IMR-90 (cell line): ENCODE measurements around the gene DOK3. TPM values are rescaled to one million over a fixed set of nuclear protein-coding genes. Genes with fewer than 3 reads are reported as not detected.

Source experiments
- ATAC-seq: fragments of 200-7000 bp; cut with Tn5 transposase; 2 replicates; pipeline ENCODE4 v1.9.1; 2020; ENCODE audit warnings: low read depth, mild to moderate bottlenecking, moderate library complexity
- BruUV-seq: library from RNA; stranded (reverse); fragments of 400-500 nt; replicated peaks from 2 replicates; lab custom pipeline; 2021; lab: Mats Ljungman, UMichigan
- CTCF ChIA-PET: fragments of 300-600 bp; formaldehyde crosslinking; extraction: SDS; loops from one replicate; lab custom pipeline; 2021; ENCODE audit warnings: antibody characterized with exemption; lab: Yijun Ruan, JAX
- POLR2A ChIA-PET: fragments of 300-600 bp; sonication (Branson Sonifier 250); formaldehyde crosslinking; loops from one replicate; lab custom pipeline; 2022; ENCODE audit warnings: antibody characterized with exemption; ENCODE audit not compliant: unreplicated experiment; lab: Charles Lee
- DNase-seq: peaks from one replicate; pipeline ENCODE4 v3.0.0; 2013
- H2AFZ ChIP-seq: replicated peaks from 2 replicates; pipeline ENCODE3; 2013; ENCODE audit warnings: low read length, mild to moderate bottlenecking; ENCODE audit not compliant: poor library complexity
- H2AK5ac ChIP-seq: 2 replicates; pipeline ENCODE4 v1.6.1; 2013; ENCODE audit warnings: low read depth, low read length, inconsistent platforms
- H2AK9ac ChIP-seq: replicated peaks from 2 replicates; pipeline ENCODE3; 2013; ENCODE audit warnings: mild to moderate bottlenecking, low read depth, low read length, moderate library complexity; ENCODE audit not compliant: poor library complexity
- H2BK120ac ChIP-seq: 2 replicates; pipeline ENCODE4 v1.6.1; 2013; ENCODE audit warnings: low read depth, low read length, inconsistent platforms
- H2BK15ac ChIP-seq: 3 replicates; pipeline ENCODE4 v1.6.1; 2013; ENCODE audit warnings: low read depth, low read length, inconsistent platforms
- H2BK20ac ChIP-seq: 2 replicates; pipeline ENCODE4 v1.6.1; 2013; ENCODE audit warnings: low read depth, mild to moderate bottlenecking, inconsistent platforms, low read length, moderate library complexity
- H2BK5ac ChIP-seq: 2 replicates; pipeline ENCODE4 v1.6.1; 2013; ENCODE audit warnings: mild to moderate bottlenecking, low read depth, low read length, inconsistent platforms; ENCODE audit not compliant: poor library complexity, severe bottlenecking
- H3K14ac ChIP-seq: replicated peaks from 2 replicates; pipeline ENCODE4 v1.6.1; 2013; ENCODE audit warnings: low read depth, low read length, inconsistent platforms
- H3K18ac ChIP-seq: 2 replicates; pipeline ENCODE4 v1.6.1; 2013; ENCODE audit warnings: low read depth, low read length, control low read depth
- H3K23ac ChIP-seq: 2 replicates; pipeline ENCODE4 v1.6.1; 2013; ENCODE audit warnings: low read depth, low read length, inconsistent platforms
- H3K27ac ChIP-seq: 2 replicates; pipeline ENCODE4 v1.5.1; 2013; ENCODE audit warnings: mild to moderate bottlenecking, control low read depth, low read length; ENCODE audit not compliant: insufficient read depth
- H3K27me3 ChIP-seq: 2 replicates; pipeline ENCODE4 v1.6.1; 2013; ENCODE audit warnings: low read length; ENCODE audit not compliant: control insufficient read depth, insufficient read depth
- H3K36me3 ChIP-seq: 2 replicates; pipeline ENCODE4 v1.6.1; 2013; ENCODE audit warnings: low read length, mixed read lengths; ENCODE audit not compliant: control insufficient read depth, insufficient read depth
- H3K4ac ChIP-seq: 2 replicates; pipeline ENCODE4 v1.6.1; 2013; ENCODE audit warnings: low read depth, low read length, inconsistent platforms
- H3K4me1 ChIP-seq: 2 replicates; pipeline ENCODE4 v1.6.1; 2013; ENCODE audit warnings: low read length, mixed read lengths; ENCODE audit not compliant: control insufficient read depth, insufficient read depth
- H3K4me2 ChIP-seq: 2 replicates; pipeline ENCODE4 v1.6.1; 2013; ENCODE audit warnings: low read depth, mild to moderate bottlenecking, control low read depth, low read length, moderate library complexity
- H3K4me3 ChIP-seq: 2 replicates; pipeline ENCODE4 v1.5.1; 2013; ENCODE audit warnings: low read depth, mild to moderate bottlenecking, control low read depth, low read length, moderate library complexity; ENCODE audit not compliant: insufficient read depth
- H3K56ac ChIP-seq: 2 replicates; pipeline ENCODE4 v1.6.1; 2013; ENCODE audit warnings: low read length, inconsistent platforms; ENCODE audit not compliant: insufficient read depth; ENCODE audit errors: extremely low read depth
- H3K79me1 ChIP-seq, 2 experiments: 2 replicates each; pipeline ENCODE4 v1.6.1; 2013; ENCODE audit warnings: low read length in 2 of 2, inconsistent platforms in 1 of 2, low read depth in 1 of 2
- H3K9ac ChIP-seq: 2 replicates; pipeline ENCODE4 v1.6.1; 2013; ENCODE audit warnings: low read depth, low read length, control low read depth
- H3K9me1 ChIP-seq: 2 replicates; pipeline ENCODE4 v1.6.1; 2013; ENCODE audit warnings: low read length, inconsistent platforms; ENCODE audit not compliant: insufficient read depth
- H3K9me3 ChIP-seq: 2 replicates; pipeline ENCODE4 v1.6.1; 2013; ENCODE audit warnings: low read length; ENCODE audit not compliant: control insufficient read depth, insufficient read depth
- H4K20me1 ChIP-seq: 2 replicates; pipeline ENCODE4 v1.6.1; 2013; ENCODE audit warnings: low read length, inconsistent platforms; ENCODE audit not compliant: insufficient read depth
- H4K5ac ChIP-seq: 2 replicates; pipeline ENCODE4 v1.6.1; 2013; ENCODE audit warnings: mild to moderate bottlenecking, low read depth, low read length, control low read depth
- H4K8ac ChIP-seq, 2 experiments: 2 replicates each; pipeline ENCODE4 v1.6.1; 2013; ENCODE audit warnings: low read depth in 2 of 2, low read length in 2 of 2, control low read depth in 1 of 2, inconsistent platforms in 1 of 2
- H4K91ac ChIP-seq: 2 replicates; pipeline ENCODE4 v1.6.1; 2013; ENCODE audit warnings: low read depth, low read length, inconsistent platforms; ENCODE audit not compliant: insufficient read depth
- BHLHE40 ChIP-seq: fragments of 150-350 bp; IDR thresholded peaks from 2 replicates; pipeline ENCODE4 v1.6.1; 2016; ENCODE audit warnings: mild to moderate bottlenecking, low read depth, low read length
- CEBPB ChIP-seq: IDR thresholded peaks from 2 replicates; pipeline ENCODE4 v1.6.1; 2012; ENCODE audit warnings: low read depth, low read length, improper control_type of control experiment
- CHD1 ChIP-seq: IDR thresholded peaks from 2 replicates; pipeline ENCODE4 v1.6.1; 2012; ENCODE audit warnings: low read depth, low read length, improper control_type of control experiment
- CTCF ChIP-seq: conservative IDR thresholded peaks from 2 replicates; pipeline ENCODE4 v1.5.1; 2012; ENCODE audit warnings: mild to moderate bottlenecking, low read depth, low read length, improper control_type of control experiment
- FOS ChIP-seq: fragments of 150-350 bp; IDR thresholded peaks from 2 replicates; pipeline ENCODE4 v1.6.1; 2016; ENCODE audit warnings: low read depth, low read length
- MAFK ChIP-seq: IDR thresholded peaks from 2 replicates; pipeline ENCODE4 v1.6.1; 2012; ENCODE audit warnings: low read depth, low read length, improper control_type of control experiment
- MAZ ChIP-seq: IDR thresholded peaks from 2 replicates; pipeline ENCODE4 v1.6.1; 2012; ENCODE audit warnings: low read depth, mild to moderate bottlenecking, low read length, improper control_type of control experiment, moderate library complexity, borderline replicate concordance
- MXI1 ChIP-seq: IDR thresholded peaks from 2 replicates; pipeline ENCODE4 v1.6.1; 2012; ENCODE audit warnings: low read depth, mild to moderate bottlenecking, low read length, moderate library complexity, borderline replicate concordance
- NFE2L2 ChIP-seq: fragments of 150-350 bp; IDR thresholded peaks from 2 replicates; pipeline ENCODE4 v1.6.1; 2016; ENCODE audit warnings: low read depth, mild to moderate bottlenecking, low read length
- POLR2A ChIP-seq: IDR thresholded peaks from 2 replicates; pipeline ENCODE4 v1.6.1; 2012; ENCODE audit warnings: mild to moderate bottlenecking, low read depth, low read length
- RAD21 ChIP-seq: IDR thresholded peaks from 2 replicates; pipeline ENCODE4 v1.6.1; 2012; ENCODE audit warnings: low read length, improper control_type of control experiment
- RCOR1 ChIP-seq: IDR thresholded peaks from 2 replicates; pipeline ENCODE4 v1.6.1; 2012; ENCODE audit warnings: mild to moderate bottlenecking, low read length, improper control_type of control experiment; ENCODE audit not compliant: insufficient replicate concordance
- RFX5 ChIP-seq: IDR thresholded peaks from 2 replicates; pipeline ENCODE4 v1.8.0; 2012; ENCODE audit warnings: low read depth, mild to moderate bottlenecking, low read length, moderate library complexity
- SMC3 ChIP-seq: fragments of 150-350 bp; IDR thresholded peaks from 2 replicates; pipeline ENCODE4 v1.6.1; 2016; ENCODE audit warnings: low read depth, mild to moderate bottlenecking, antibody characterized with exemption, low read length, moderate library complexity
- WGBS, 2 experiments: methylation state at CpG; one replicate each; pipeline versions ENCODE4 v1.1.5 to v1.1.7; 2013; ENCODE audit warnings: missing lambda C conversion rate in 2 of 2; ENCODE audit not compliant: insufficient read length in 1 of 2; ENCODE audit errors: extremely low coverage in 2 of 2; 5-methylcytosine and 5-hydroxymethylcytosine counted together
- dilution Hi-C: fragments of 300-500 bp; cut with HindIII; formaldehyde crosslinking; loops from one replicate; pipeline ENCODE4 v1.14.3; 2018; ENCODE audit warnings: low sequenced_read_pairs; ENCODE audit not compliant: unreplicated experiment
- in situ Hi-C: fragments of 300-500 bp; cut with MboI; formaldehyde crosslinking; loops from 3 replicates; pipeline ENCODE4 v1.14.3; 2019; ENCODE audit warnings: low sequenced_read_pairs, inconsistent platforms, mixed read lengths
- intact Hi-C: fragments of 100-400 bp; cut with micrococcal nuclease; formaldehyde crosslinking; loops from 2 replicates; pipeline ENCODE4 v1.10.0; 2022
- polyA plus RNA-seq, 3 experiments: library from polyadenylated mRNA; depleted of rRNA; stranded (reverse); fragments of >200 nt; gene quantifications; 2 replicates each; pipeline ENCODE4 v1.2.3, GENCODE V29; 2012; ENCODE audit warnings: low replicate concordance in 1 of 3
- total RNA-seq: library from RNA; depleted of rRNA; stranded (reverse); fragments of >200 nt; gene quantifications from 2 replicates; pipeline ENCODE4 v1.2.3, GENCODE V29; 2012
- TF ChIP-seq, protein P1 (sequence below): fragments of 150-350 bp; IDR thresholded peaks from 2 replicates; pipeline ENCODE4 v1.6.1; 2016; ENCODE audit warnings: low read depth, mild to moderate bottlenecking, low read length, moderate library complexity, borderline replicate concordance

Gene DOK3
- total and polyA plus RNA-seq, 2 of the 4 experiments (the other 2 are of a cell fraction), result 0.54 to 3.9 TPM

- 98% methylated on average over 16 of the region's 28 CpGs; no CpG with 5 or more reads in 1 of the 2 experiments for WGBS, 2 experiments
- Histone ChIP-seq H2BK5ac (no peak overlapping the region), H3K9ac (no peak overlapping the region), H3K9me3 (no peaks in the 10 kb centered on the region), H3K14ac (no peak overlapping the region), H3K36me3 (peaks cover 59% of the 10 kb centered on the region), H2BK15ac (no peak overlapping the region), H3K79me1 (peaks cover 11 to 31% of the 10 kb centered on the region in 2 experiments), H3K4me3 (no peak overlapping the region), H2BK120ac (no peak overlapping the region), H3K27me3 (no peaks in the 10 kb centered on the region), H2BK20ac (no peak overlapping the region), H3K4me2 (no peak overlapping the region), H4K5ac (no peak overlapping the region), H4K20me1 (peaks cover 75% of the 10 kb centered on the region), H3K23ac (no peak overlapping the region), H2AK5ac (no peak overlapping the region), H3K4me1 (peaks cover 5% of the 10 kb centered on the region), H3K4ac (no peak overlapping the region), H3K27ac (no peak overlapping the region), H2AK9ac (no peak overlapping the region), H3K9me1 (no peaks in the 10 kb centered on the region), H2AFZ (no peak overlapping the region), H4K8ac (no peak overlapping the region), H3K56ac (no peak overlapping the region), H4K91ac (no peak overlapping the region), H3K18ac (no peak overlapping the region)
- DNase-seq (no peak), ATAC-seq (no peak)
- intact Hi-C loops (no loop called here), dilution Hi-C loops (no loop called here), in situ Hi-C loops (no loop called here)
- ChIA-PET POLR2A (no interaction called here), CTCF (no interaction called here)
- BruUV-seq, result no TSS peak
- TF ChIP-seq MAZ (no peak), FOS (no peak), NFE2L2 (no peak), MAFK (no peak), MXI1 (no peak), RFX5 (no peak), CTCF (no peak), SMC3 (no peak), RCOR1 (no peak), RAD21 (no peak), BHLHE40 (no peak), CHD1 (no peak), POLR2A (no peak), CEBPB (no peak)
- TF ChIP-seq, protein P1, sequence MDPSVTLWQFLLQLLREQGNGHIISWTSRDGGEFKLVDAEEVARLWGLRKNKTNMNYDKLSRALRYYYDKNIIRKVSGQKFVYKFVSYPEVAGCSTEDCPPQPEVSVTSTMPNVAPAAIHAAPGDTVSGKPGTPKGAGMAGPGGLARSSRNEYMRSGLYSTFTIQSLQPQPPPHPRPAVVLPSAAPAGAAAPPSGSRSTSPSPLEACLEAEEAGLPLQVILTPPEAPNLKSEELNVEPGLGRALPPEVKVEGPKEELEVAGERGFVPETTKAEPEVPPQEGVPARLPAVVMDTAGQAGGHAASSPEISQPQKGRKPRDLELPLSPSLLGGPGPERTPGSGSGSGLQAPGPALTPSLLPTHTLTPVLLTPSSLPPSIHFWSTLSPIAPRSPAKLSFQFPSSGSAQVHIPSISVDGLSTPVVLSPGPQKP, result no peak
Measured at GRCh38 chr5:177459819-177460628, 49.6 kb downstream of the DOK3 start.
